ENCODE results near the gene CARM1. TPM values are rescaled to one million over a fixed set of nuclear protein-coding genes. Genes with fewer than 3 reads are reported as not detected.
A peak's percentile ranks its signal among the peaks of the same experiment; 100 is the strongest.
"Not testable (repeated sequence)": the region's sequence is repeated elsewhere in the genome, so short reads cannot be mapped to it uniquely, and the experiment has no call there.

The CARM1 gene
- total RNA-seq, 2 donors from 2014 or later, result 53.3 to 75.9 TPM

GRCh38 chr19:10936661-10937084 lies 65.3 kb downstream of the CARM1 start:
- intact Hi-C loops (cut with DNase I), result no loop called here
- peak; percentile 61 for DNase-seq
- no peak overlapping the region for H3K4me3 ChIP-seq
- no peaks in the 10 kb centered on the region for H3K27me3 ChIP-seq
- no peaks in the 10 kb centered on the region for H3K36me3 ChIP-seq
- H3K27ac ChIP-seq, result no peak overlapping the region
- peak; percentile 51 for TF ChIP-seq CTCF (IDR thresholded peaks at IDR 0.05)
- H3K4me1 ChIP-seq, result no peaks in the 10 kb centered on the region
- H3K9me3 ChIP-seq, result no peaks in the 10 kb centered on the region
- H3K9ac ChIP-seq (ENCODE audit: low read depth in 2 of 2, low read length in 2 of 2), result no peak overlapping the region

GRCh38 chr19:10941649-10942048 lies 70.3 kb downstream of the CARM1 start:
- not testable (repeated sequence) for DNase-seq; H3K9me3 ChIP-seq; H3K27ac ChIP-seq; H3K4me3 ChIP-seq; H3K4me1 ChIP-seq; H3K36me3 ChIP-seq; H3K27me3 ChIP-seq; H3K9ac ChIP-seq (ENCODE audit: low read depth in 2 of 2, low read length in 2 of 2)
- intact Hi-C loops (cut with DNase I), result loop anchor here (10.0 kb wide), 1 partner anchor 73 kb away; no protein-coding TSS in a partner anchor

GRCh38 chr19:10943412-10943811 lies 72.1 kb downstream of the CARM1 start:
- not testable (repeated sequence) for H3K36me3 ChIP-seq; H3K4me3 ChIP-seq; H3K9ac ChIP-seq (ENCODE audit: low read depth in 2 of 2, low read length in 2 of 2); H3K27me3 ChIP-seq; H3K27ac ChIP-seq; H3K4me1 ChIP-seq; DNase-seq; H3K9me3 ChIP-seq
- intact Hi-C loops (cut with DNase I), result loop anchor here (10.0 kb wide), 1 partner anchor 71 kb away; no protein-coding TSS in a partner anchor

- Histone ChIP-seq H3K36me3 (no peaks in the 10 kb centered on the region), H3K27me3 (no peaks in the 10 kb centered on the region), H3K4me3 (no peak overlapping the region), H3K9me3 (no peaks in the 10 kb centered on the region), H3K4me1 (no peaks in the 10 kb centered on the region), H3K27ac (no peak overlapping the region), H3K9ac (ENCODE audit: low read depth in 2 of 2, low read length in 2 of 2) (no peak overlapping the region)
- intact Hi-C loops (cut with DNase I), result loop anchor here (10.0 kb wide), 1 partner anchor 70 kb away; no protein-coding TSS in a partner anchor
- DNase-seq, result no peak
- TF ChIP-seq CTCF (IDR thresholded peaks at IDR 0.05), result no peak
Observed at GRCh38 chr19:10945264-10945663, 73.9 kb downstream of the CARM1 start.

- H3K4me1 ChIP-seq, result peaks cover under 1% of the 10 kb centered on the region
- no peak for TF ChIP-seq CTCF (IDR thresholded peaks at IDR 0.05)
- no peak overlapping the region for H3K27ac ChIP-seq
- H3K36me3 ChIP-seq, result no peaks in the 10 kb centered on the region
- H3K4me3 ChIP-seq, result no peak overlapping the region
- no peak overlapping the region for H3K9ac ChIP-seq (ENCODE audit: low read depth in 2 of 2, low read length in 2 of 2)
- H3K9me3 ChIP-seq, result no peaks in the 10 kb centered on the region
- H3K27me3 ChIP-seq, result no peaks in the 10 kb centered on the region
- no peak for DNase-seq
- intact Hi-C loops (cut with DNase I), result loop anchor here (10.0 kb wide), 1 partner anchor 68 kb away; no protein-coding TSS in a partner anchor
Observed at GRCh38 chr19:10946958-10947657, 75.8 kb downstream of the CARM1 start.

GRCh38 chr19:10952809-10953208 lies 81.5 kb downstream of the CARM1 start:
- peak overlapping the region; percentile 70 for H3K27ac ChIP-seq

GRCh38 chr19:10959277-10959968 lies 88.1 kb downstream of the CARM1 start:
- not testable (repeated sequence) for H3K9ac ChIP-seq (ENCODE audit: low read depth in 2 of 2, low read length in 2 of 2)

More at GRCh38 chr19:10952809-10953208, 81.5 kb downstream of the CARM1 start:
- peak; percentile 89 for DNase-seq
- no peak overlapping the region for H3K9ac ChIP-seq (ENCODE audit: low read depth in 2 of 2, low read length in 2 of 2)
- H3K4me1 ChIP-seq, result peaks cover 9% of the 10 kb centered on the region
- H3K36me3 ChIP-seq, result no peaks in the 10 kb centered on the region
- H3K4me3 ChIP-seq, result no peak overlapping the region
- no peaks in the 10 kb centered on the region for H3K27me3 ChIP-seq
- intact Hi-C loops (cut with DNase I), result no loop called here
- TF ChIP-seq CTCF (IDR thresholded peaks at IDR 0.05), result no peak
- no peaks in the 10 kb centered on the region for H3K9me3 ChIP-seq

More at GRCh38 chr19:10959277-10959968, 88.1 kb downstream of the CARM1 start:
- H3K4me3 ChIP-seq; DNase-seq; H3K9me3 ChIP-seq; H3K27me3 ChIP-seq; H3K36me3 ChIP-seq; intact Hi-C loops (cut with DNase I); H3K4me1 ChIP-seq: not testable (repeated sequence)
- peak overlapping the region; percentile 83 for H3K27ac ChIP-seq
